Measurements from ENCODE around the gene SFT2D1.

DNA sequence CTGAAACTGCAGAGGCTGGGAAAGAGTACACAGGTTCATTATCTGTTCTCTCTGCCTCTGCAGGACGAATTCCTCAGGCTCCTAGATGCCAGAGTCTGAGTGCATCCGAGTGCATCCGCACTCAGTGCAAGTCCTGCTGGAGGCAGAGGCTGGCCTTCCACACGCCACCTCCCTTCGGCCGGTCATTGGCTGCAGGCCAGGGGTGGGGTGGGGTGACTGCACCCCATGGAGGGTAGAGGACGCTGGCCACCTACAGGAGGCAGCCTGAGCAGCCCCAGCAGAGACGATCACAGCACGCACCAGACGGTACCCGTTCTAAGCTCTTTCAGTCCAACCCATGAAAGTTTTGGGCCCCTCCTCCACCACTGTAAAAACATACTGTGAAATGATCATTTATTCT, 11.7 kb downstream of the SFT2D1 start:
- TF ChIP-seq, protein P1, sequence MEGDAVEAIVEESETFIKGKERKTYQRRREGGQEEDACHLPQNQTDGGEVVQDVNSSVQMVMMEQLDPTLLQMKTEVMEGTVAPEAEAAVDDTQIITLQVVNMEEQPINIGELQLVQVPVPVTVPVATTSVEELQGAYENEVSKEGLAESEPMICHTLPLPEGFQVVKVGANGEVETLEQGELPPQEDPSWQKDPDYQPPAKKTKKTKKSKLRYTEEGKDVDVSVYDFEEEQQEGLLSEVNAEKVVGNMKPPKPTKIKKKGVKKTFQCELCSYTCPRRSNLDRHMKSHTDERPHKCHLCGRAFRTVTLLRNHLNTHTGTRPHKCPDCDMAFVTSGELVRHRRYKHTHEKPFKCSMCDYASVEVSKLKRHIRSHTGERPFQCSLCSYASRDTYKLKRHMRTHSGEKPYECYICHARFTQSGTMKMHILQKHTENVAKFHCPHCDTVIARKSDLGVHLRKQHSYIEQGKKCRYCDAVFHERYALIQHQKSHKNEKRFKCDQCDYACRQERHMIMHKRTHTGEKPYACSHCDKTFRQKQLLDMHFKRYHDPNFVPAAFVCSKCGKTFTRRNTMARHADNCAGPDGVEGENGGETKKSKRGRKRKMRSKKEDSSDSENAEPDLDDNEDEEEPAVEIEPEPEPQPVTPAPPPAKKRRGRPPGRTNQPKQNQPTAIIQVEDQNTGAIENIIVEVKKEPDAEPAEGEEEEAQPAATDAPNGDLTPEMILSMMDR (conservative IDR thresholded peaks at IDR 0.05; ENCODE audit: low read length), result 0 out of 2 replicates have a peak, but pooled peaks have one; percentile 16
- TF ChIP-seq EZH2phosphoT487 (IDR thresholded peaks at IDR 0.05; ENCODE audit: borderline replicate concordance), result no peak
